Large intestine (tissue), 3 donors: ENCODE measurements around the gene POU2F1. TPM values are rescaled to one million over a fixed set of nuclear protein-coding genes. Genes with fewer than 3 reads are reported as not detected.

Experiments
- DNase-seq, 2 donors: peaks; one replicate each; pipeline versions ENCODE4 v3.0.0 to v3.0.0-alpha.2; 2013
- H3K27ac ChIP-seq: one replicate; pipeline ENCODE4 v1.5.1; 2013; ENCODE audit warnings: low read length
- H3K27me3 ChIP-seq: 2 replicates; pipeline ENCODE4 v1.6.1; 2013; ENCODE audit warnings: low read length; ENCODE audit not compliant: control insufficient read depth, insufficient read depth
- H3K36me3 ChIP-seq: 2 replicates; pipeline ENCODE4 v1.6.1; 2013; ENCODE audit warnings: low read length; ENCODE audit not compliant: control insufficient read depth, insufficient read depth
- H3K4me1 ChIP-seq: one replicate; pipeline ENCODE4 v1.6.1; 2013; ENCODE audit warnings: low read length; ENCODE audit not compliant: control insufficient read depth, insufficient read depth
- H3K4me3 ChIP-seq: one replicate; pipeline ENCODE4 v1.5.1; 2013; ENCODE audit warnings: low read length
- H3K9me3 ChIP-seq: one replicate; pipeline ENCODE4 v1.6.1; 2013; ENCODE audit warnings: mild to moderate bottlenecking, low read depth, low read length, moderate library complexity; ENCODE audit not compliant: control insufficient read depth
- WGBS: methylation state at CpG from one replicate; pipeline ENCODE4 v1.1.5; 2013; ENCODE audit warnings: low lambda C conversion rate; ENCODE audit not compliant: insufficient coverage; 5-methylcytosine and 5-hydroxymethylcytosine counted together
- polyA plus RNA-seq: library from polyadenylated mRNA; unstranded; fragments of 120-200 nt; gene quantifications from one replicate; pipeline ENCODE4 v1.2.1, GENCODE V29; 2013

POU2F1 gene
- polyA plus RNA-seq, 1 donor = 8.9 TPM

DNA sequence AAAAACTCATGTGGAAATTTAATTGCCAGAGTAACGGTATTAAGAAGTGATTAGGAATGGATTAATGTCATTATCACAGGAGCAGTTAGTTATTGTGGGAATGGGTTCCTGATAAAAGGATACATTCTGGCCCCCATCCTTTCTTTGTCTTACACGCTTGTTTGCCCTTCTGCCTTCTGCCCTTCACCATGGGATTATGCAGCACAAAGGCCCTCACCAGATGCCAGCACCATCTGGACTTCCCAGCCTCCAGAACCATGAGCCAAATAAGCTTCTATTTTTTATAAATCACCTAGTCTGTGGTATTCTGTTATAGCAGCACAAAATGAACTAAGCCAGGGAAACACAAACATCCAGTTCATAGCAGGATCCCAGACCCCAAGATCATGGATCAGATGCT lies 33.9 kb upstream of the POU2F1 start:
- no peaks in the 10 kb centered on the region for H3K36me3 ChIP-seq
- no peak for DNase-seq
- H3K4me1 ChIP-seq = no peaks in the 10 kb centered on the region
- no peak overlapping the region for H3K4me3 ChIP-seq
- H3K9me3 ChIP-seq = no peaks in the 10 kb centered on the region
- no peak overlapping the region for H3K27ac ChIP-seq
- WGBS = 80% methylated on average over 1 of the region's 2 CpGs
- no peaks in the 10 kb centered on the region for H3K27me3 ChIP-seq

DNA sequence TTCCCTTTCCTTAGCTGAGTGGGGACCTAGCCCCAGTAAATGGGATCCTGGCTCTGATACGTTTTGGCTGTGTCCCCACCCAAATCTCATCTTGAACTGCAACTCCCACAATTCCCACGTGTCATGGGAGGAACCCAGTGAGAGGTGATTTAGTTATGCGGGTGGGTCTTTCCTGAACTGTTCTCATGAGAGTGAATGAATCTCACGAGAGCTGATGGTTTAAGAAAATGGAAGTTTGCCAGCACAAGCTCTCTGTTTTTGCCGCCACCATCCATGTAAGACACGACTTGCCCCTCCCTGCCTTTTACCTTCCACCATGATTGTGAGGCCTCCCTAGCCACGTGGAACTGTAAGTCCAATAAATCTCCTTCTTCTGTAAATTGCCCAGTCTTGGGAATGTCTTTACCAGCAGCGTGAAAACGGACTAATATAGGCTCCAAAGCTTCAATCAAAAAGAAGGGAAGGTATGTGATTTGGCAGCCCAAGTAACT lies 29.9 kb upstream of the POU2F1 start:
- Histone ChIP-seq H3K27ac (no peak overlapping the region), H3K27me3 (no peaks in the 10 kb centered on the region), H3K4me1 (no peaks in the 10 kb centered on the region), H3K36me3 (no peaks in the 10 kb centered on the region), H3K9me3 (no peaks in the 10 kb centered on the region), H3K4me3 (no peak overlapping the region)
- DNase-seq = no peak
- WGBS = 90% methylated on average over 2 of the region's 9 CpGs

- no peak overlapping the region for H3K4me3 ChIP-seq
- H3K4me1 ChIP-seq = no peaks in the 10 kb centered on the region
- H3K27me3 ChIP-seq = no peaks in the 10 kb centered on the region
- WGBS = no CpG with 5 or more reads among the region's 1 CpG
- no peaks in the 10 kb centered on the region for H3K9me3 ChIP-seq
- no peak for DNase-seq
- H3K27ac ChIP-seq = no peak overlapping the region
- no peaks in the 10 kb centered on the region for H3K36me3 ChIP-seq
Observed at GRCh38 chr1:167191958-167192357, 28.7 kb upstream of the POU2F1 start.

GRCh38 chr1:167194182-167194581 lies 26.5 kb upstream of the POU2F1 start:
- Histone ChIP-seq H3K27me3 (no peaks in the 10 kb centered on the region), H3K27ac (no peak overlapping the region), H3K4me1 (no peaks in the 10 kb centered on the region), H3K36me3 (no peaks in the 10 kb centered on the region), H3K9me3 (no peaks in the 10 kb centered on the region), H3K4me3 (no peak overlapping the region)
- no peak for DNase-seq
- WGBS = 100% methylated on average over 1 of the region's 3 CpGs

DNA sequence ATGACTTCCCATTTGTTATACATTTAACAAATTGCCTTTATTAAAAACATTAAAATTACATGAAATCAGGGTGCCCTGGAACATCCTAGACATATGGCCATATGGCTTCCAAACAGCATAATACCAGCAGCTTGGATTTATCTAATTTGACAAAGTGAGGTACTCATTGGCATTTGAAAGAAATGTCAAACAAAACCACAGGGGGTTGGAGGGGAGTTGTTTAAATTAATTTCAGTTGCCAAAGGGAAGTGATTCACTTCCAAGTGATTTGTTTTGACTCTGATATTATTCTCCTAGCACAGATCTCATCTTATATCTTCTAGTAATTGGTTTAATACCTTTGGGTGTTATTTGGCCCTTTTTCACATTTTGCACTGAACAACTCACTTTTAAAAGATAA lies 24.5 kb upstream of the POU2F1 start:
- no peaks in the 10 kb centered on the region for H3K4me1 ChIP-seq
- no peaks in the 10 kb centered on the region for H3K27me3 ChIP-seq
- no peak overlapping the region for H3K4me3 ChIP-seq
- no peak overlapping the region for H3K27ac ChIP-seq
- DNase-seq = no peak
- no peaks in the 10 kb centered on the region for H3K36me3 ChIP-seq
- H3K9me3 ChIP-seq = no peaks in the 10 kb centered on the region

DNA sequence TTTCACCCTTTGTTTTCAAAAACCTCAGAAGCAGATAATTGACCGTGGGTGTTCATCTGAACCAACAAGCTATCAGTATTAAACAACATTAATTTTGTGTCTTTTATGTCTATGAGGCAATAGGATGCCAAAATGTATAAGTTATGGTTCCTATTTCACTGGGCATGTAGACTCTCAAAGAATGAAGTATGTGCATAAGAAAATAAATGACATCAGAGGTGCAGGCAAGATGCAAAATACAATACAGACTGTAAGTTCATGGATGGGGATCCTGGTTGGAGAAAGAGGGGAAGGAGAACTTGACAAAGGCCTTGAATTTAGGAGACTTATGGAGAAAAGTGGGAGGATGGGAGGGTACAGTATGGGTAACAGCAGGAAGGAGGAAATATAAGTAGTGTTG lies 23.4 kb upstream of the POU2F1 start:
- H3K27me3 ChIP-seq = no peaks in the 10 kb centered on the region
- H3K9me3 ChIP-seq = no peaks in the 10 kb centered on the region
- no peak for DNase-seq
- no peak overlapping the region for H3K27ac ChIP-seq
- no peaks in the 10 kb centered on the region for H3K36me3 ChIP-seq
- no CpG with 5 or more reads among the region's 1 CpG for WGBS
- H3K4me3 ChIP-seq = no peak overlapping the region
- no peaks in the 10 kb centered on the region for H3K4me1 ChIP-seq

- H3K27me3 ChIP-seq = no peaks in the 10 kb centered on the region
- no peak for DNase-seq
- WGBS = 92% methylated on average over 2 of the region's 4 CpGs
Observed at GRCh38 chr1:167197692-167198091, 23.0 kb upstream of the POU2F1 start.

GRCh38 chr1:167198518-167199133 lies 22.1 kb upstream of the POU2F1 start:
- 35% methylated on average over 2 of the region's 5 CpGs for WGBS
- DNase-seq = peak in 1 of 2 donors; percentile 26

More at GRCh38 chr1:167197692-167198091, 23.0 kb upstream of the POU2F1 start:
- H3K4me3 ChIP-seq = no peak overlapping the region
- no peaks in the 10 kb centered on the region for H3K4me1 ChIP-seq
- no peak overlapping the region for H3K27ac ChIP-seq
- no peaks in the 10 kb centered on the region for H3K9me3 ChIP-seq
- no peaks in the 10 kb centered on the region for H3K36me3 ChIP-seq

GRCh38 chr1:167199656-167200055 lies 21.0 kb upstream of the POU2F1 start:
- no peak overlapping the region for H3K4me3 ChIP-seq
- no peaks in the 10 kb centered on the region for H3K36me3 ChIP-seq
- DNase-seq = no peak
- H3K9me3 ChIP-seq = peaks cover 3% of the 10 kb centered on the region
- H3K27ac ChIP-seq = no peak overlapping the region
- H3K4me1 ChIP-seq = no peaks in the 10 kb centered on the region
- no peaks in the 10 kb centered on the region for H3K27me3 ChIP-seq
- WGBS = no CpG with 5 or more reads among the region's 2 CpGs

More at GRCh38 chr1:167198518-167199133, 22.1 kb upstream of the POU2F1 start:
- Histone ChIP-seq H3K9me3 (no peaks in the 10 kb centered on the region), H3K36me3 (no peaks in the 10 kb centered on the region), H3K27ac (no peak overlapping the region), H3K4me1 (no peaks in the 10 kb centered on the region), H3K4me3 (no peak overlapping the region), H3K27me3 (no peaks in the 10 kb centered on the region)

DNA sequence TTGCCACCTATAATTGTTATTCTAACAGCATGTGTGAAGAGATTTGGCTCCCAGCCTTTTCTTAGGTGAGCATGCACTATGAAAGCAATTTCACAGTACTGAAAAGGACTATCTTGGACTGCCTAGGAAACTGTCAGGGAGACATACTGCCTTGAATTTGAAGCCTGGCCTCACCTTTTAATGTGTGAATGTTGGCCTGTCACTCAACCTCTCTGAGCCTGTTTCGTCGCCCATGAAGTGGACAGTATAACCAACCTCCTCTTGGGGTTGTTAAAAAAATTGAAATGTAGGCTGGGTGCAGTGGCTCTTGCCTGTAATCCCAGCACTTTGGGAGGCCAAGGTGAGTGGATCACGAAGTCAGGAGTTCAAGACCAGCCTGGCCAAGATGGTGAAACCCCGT lies 20.4 kb upstream of the POU2F1 start:
- H3K27me3 ChIP-seq = no peaks in the 10 kb centered on the region
- H3K36me3 ChIP-seq = no peaks in the 10 kb centered on the region
- no peaks in the 10 kb centered on the region for H3K4me1 ChIP-seq
- no peak overlapping the region for H3K27ac ChIP-seq
- H3K4me3 ChIP-seq = no peak overlapping the region
- 100% methylated on average over 1 of the region's 4 CpGs for WGBS
- no peak for DNase-seq
- H3K9me3 ChIP-seq = peaks cover 4% of the 10 kb centered on the region

DNA sequence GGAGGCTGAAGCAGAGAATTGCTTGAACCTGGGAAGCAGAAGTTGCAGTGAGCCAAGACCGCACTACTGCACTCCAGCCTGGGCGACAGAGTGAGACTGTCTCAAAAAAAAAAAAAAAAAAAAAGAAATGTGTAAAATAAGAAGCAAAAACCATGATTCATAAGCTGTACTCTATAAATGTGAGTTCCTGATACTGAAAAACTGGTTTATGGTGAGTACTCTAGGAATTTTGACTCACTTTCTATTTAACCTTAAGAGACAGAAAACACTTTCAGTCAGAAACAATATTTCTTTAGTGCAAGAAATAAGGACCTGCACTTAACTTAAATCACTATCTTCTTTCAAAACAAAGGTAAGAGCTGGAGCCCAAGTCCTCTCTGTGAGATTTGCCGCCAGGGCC lies 19.9 kb upstream of the POU2F1 start:
- no peak overlapping the region for H3K4me3 ChIP-seq
- H3K27ac ChIP-seq = no peak overlapping the region
- H3K9me3 ChIP-seq = peaks cover 4% of the 10 kb centered on the region
- 100% methylated on average over 1 of the region's 3 CpGs for WGBS
- H3K36me3 ChIP-seq = no peaks in the 10 kb centered on the region
- DNase-seq = no peak
- no peaks in the 10 kb centered on the region for H3K4me1 ChIP-seq
- no peaks in the 10 kb centered on the region for H3K27me3 ChIP-seq
